Neuronal stem cell (in vitro differentiated cells): Measurements from ENCODE around the gene RPS14.

Source experiments
- DNase-seq: peaks from one replicate; pipeline ENCODE4 v3.0.0-alpha.2; 2013; ENCODE audit warnings: low spot score
- H2AFZ ChIP-seq: one replicate; pipeline ENCODE4 v1.6.1; 2013; ENCODE audit warnings: mild to moderate bottlenecking, low read length, inconsistent platforms
- H2AK5ac ChIP-seq: 2 replicates; pipeline ENCODE4 v1.6.1; 2013; ENCODE audit warnings: low read depth, mild to moderate bottlenecking, inconsistent platforms, low read length, moderate library complexity, mixed read lengths
- H2BK120ac ChIP-seq: 2 replicates; pipeline ENCODE4 v1.6.1; 2013; ENCODE audit warnings: low read depth, mild to moderate bottlenecking, inconsistent platforms, low read length, moderate library complexity, mixed read lengths
- H2BK12ac ChIP-seq: one replicate; pipeline ENCODE4 v1.6.1; 2013; ENCODE audit warnings: low read length, inconsistent platforms
- H2BK15ac ChIP-seq: 2 replicates; pipeline ENCODE4 v1.6.1; 2013; ENCODE audit warnings: mild to moderate bottlenecking, low read length, inconsistent platforms, mixed read lengths
- H2BK5ac ChIP-seq: one replicate; pipeline ENCODE4 v1.6.1; 2013; ENCODE audit warnings: inconsistent platforms, mild to moderate bottlenecking, low read length, moderate library complexity
- H3K14ac ChIP-seq: one replicate; pipeline ENCODE4 v1.6.1; 2013; ENCODE audit warnings: low read length, inconsistent platforms
- H3K18ac ChIP-seq: 2 replicates; pipeline ENCODE4 v1.6.1; 2013; ENCODE audit warnings: low read length, inconsistent platforms
- H3K23ac ChIP-seq: 2 replicates; pipeline ENCODE4 v1.6.1; 2013; ENCODE audit warnings: low read depth, mild to moderate bottlenecking, mixed read lengths, low read length, inconsistent platforms; ENCODE audit not compliant: poor library complexity
- H3K27ac ChIP-seq: replicated peaks from 3 replicates; pipeline ENCODE4 v1.5.1; 2013; ENCODE audit warnings: low read length, inconsistent platforms
- H3K27me3 ChIP-seq, 3 experiments: 2 replicates each; pipeline ENCODE4 v1.6.1; 2013; ENCODE audit warnings: low read length in 3 of 3, mild to moderate bottlenecking in 2 of 3, inconsistent platforms in 1 of 3, low read depth in 1 of 3, mixed read lengths in 1 of 3, moderate library complexity in 1 of 3; ENCODE audit not compliant: control insufficient read depth in 3 of 3, insufficient read depth in 3 of 3
- H3K36me3 ChIP-seq, 2 donors: replicated peaks in 1 of 2; 2 replicates each; pipeline ENCODE4 v1.6.1; 2013; ENCODE audit warnings: low read length in 2 of 2; ENCODE audit not compliant: control insufficient read depth in 2 of 2, insufficient read depth in 2 of 2
- H3K4ac ChIP-seq: 2 replicates; pipeline ENCODE4 v1.6.1; 2013; ENCODE audit warnings: inconsistent platforms, mild to moderate bottlenecking, low read length, moderate library complexity
- H3K4me1 ChIP-seq, 2 donors: 1 replicate in 1 of 2; 2 replicates in 1 of 2; pipeline ENCODE4 v1.6.1; 2013; ENCODE audit warnings: low read length in 2 of 2, low read depth in 1 of 2; ENCODE audit not compliant: control insufficient read depth in 2 of 2, insufficient read depth in 1 of 2
- H3K4me2 ChIP-seq: one replicate; pipeline ENCODE4 v1.6.1; 2013; ENCODE audit warnings: mild to moderate bottlenecking, low read length, inconsistent platforms; ENCODE audit not compliant: insufficient read depth, poor library complexity, severe bottlenecking
- H3K4me3 ChIP-seq, 2 donors: 2 replicates each; pipeline ENCODE4 v1.5.1; 2013; ENCODE audit warnings: low read length in 2 of 2, mild to moderate bottlenecking in 2 of 2, inconsistent platforms in 1 of 2, moderate library complexity in 1 of 2
- H3K79me1 ChIP-seq: one replicate; pipeline ENCODE4 v1.6.1; 2013; ENCODE audit warnings: low read depth, mild to moderate bottlenecking, inconsistent platforms, low read length, moderate library complexity
- H3K9ac ChIP-seq: one replicate; pipeline ENCODE4 v1.6.1; 2013; ENCODE audit warnings: mild to moderate bottlenecking, low read depth, low read length, inconsistent platforms; ENCODE audit not compliant: poor library complexity
- H3K9me3 ChIP-seq, 2 donors: replicated peaks in 1 of 2; 2 replicates each; pipeline versions ENCODE3 to v1.6.1; 2013; ENCODE audit warnings: low read length in 2 of 2, mild to moderate bottlenecking in 2 of 2, inconsistent platforms in 1 of 2, low read depth in 1 of 2, mixed read lengths in 1 of 2, moderate library complexity in 1 of 2; ENCODE audit not compliant: control insufficient read depth in 2 of 2, insufficient read depth in 1 of 2
- H4K8ac ChIP-seq: one replicate; pipeline ENCODE4 v1.6.1; 2013; ENCODE audit warnings: low read depth, mild to moderate bottlenecking, inconsistent platforms, low read length, moderate library complexity
- H4K91ac ChIP-seq: one replicate; pipeline ENCODE4 v1.6.1; 2013; ENCODE audit warnings: low read length, low read depth, mild to moderate bottlenecking, inconsistent platforms; ENCODE audit not compliant: poor library complexity
- WGBS, 2 donors: extraction: QIAGEN DNeasy Blood & Tissue Kit; methylation state at CpG; one replicate each; pipeline ENCODE4 v1.1.7; 2013; ENCODE audit warnings: missing lambda C conversion rate in 2 of 2, mixed read lengths in 1 of 2; ENCODE audit not compliant: insufficient read length in 2 of 2, insufficient replicate concordance in 1 of 2; ENCODE audit errors: extremely low coverage in 2 of 2; 5-methylcytosine and 5-hydroxymethylcytosine counted together

RPS14 gene

DNA sequence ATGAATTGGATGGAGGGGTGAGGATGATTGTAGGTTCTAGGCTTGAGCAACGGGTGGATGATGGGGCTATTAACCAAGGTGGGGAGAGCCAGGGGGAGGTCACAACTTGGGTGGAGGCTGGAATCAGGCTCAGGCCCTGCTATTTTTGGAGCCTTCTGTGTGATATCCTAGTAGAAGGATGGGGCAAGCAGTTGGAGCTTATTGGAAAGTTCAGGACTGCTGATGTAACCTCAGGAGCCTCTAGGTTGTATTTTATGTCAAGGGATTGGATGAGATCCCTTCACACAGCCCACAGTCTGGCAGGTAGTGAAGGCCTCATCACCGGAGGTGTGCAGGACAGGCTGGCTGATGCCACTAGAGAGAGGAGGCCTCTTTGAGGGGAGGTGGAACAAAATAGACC lies 11.2 kb upstream of the RPS14 start:
- H3K4me3 ChIP-seq: no peak overlapping the region
- no peak overlapping the region for H2BK15ac ChIP-seq
- H3K4me1 ChIP-seq: peaks cover 6 to 14% of the 10 kb centered on the region in 2 donors
- H2AFZ ChIP-seq: peak overlapping the region; percentile 9
- H3K27ac ChIP-seq: no peak overlapping the region
- no peak overlapping the region for H2BK12ac ChIP-seq
- peak overlapping the region; percentile 66 for H2AK5ac ChIP-seq
- no peaks in the 10 kb centered on the region for H3K27me3 ChIP-seq
- no peak overlapping the region for H3K23ac ChIP-seq
- H3K18ac ChIP-seq: no peak overlapping the region
- no peaks in the 10 kb centered on the region for H3K36me3 ChIP-seq
- no peak overlapping the region for H4K91ac ChIP-seq
- no CpG with 5 or more reads among the region's 2 CpGs for WGBS, 2 donors
- H3K9me3 ChIP-seq: no peaks in the 10 kb centered on the region
- H2BK5ac ChIP-seq: peak overlapping the region; percentile 6
- H2BK120ac ChIP-seq: no peak overlapping the region
- peaks cover 2% of the 10 kb centered on the region for H3K79me1 ChIP-seq
- H3K14ac ChIP-seq: no peak overlapping the region
- H3K4ac ChIP-seq: no peak overlapping the region
- no peak for DNase-seq
- peak overlapping the region; percentile 19 for H4K8ac ChIP-seq
- H3K4me2 ChIP-seq: no peak overlapping the region
- no peak overlapping the region for H3K9ac ChIP-seq

DNA sequence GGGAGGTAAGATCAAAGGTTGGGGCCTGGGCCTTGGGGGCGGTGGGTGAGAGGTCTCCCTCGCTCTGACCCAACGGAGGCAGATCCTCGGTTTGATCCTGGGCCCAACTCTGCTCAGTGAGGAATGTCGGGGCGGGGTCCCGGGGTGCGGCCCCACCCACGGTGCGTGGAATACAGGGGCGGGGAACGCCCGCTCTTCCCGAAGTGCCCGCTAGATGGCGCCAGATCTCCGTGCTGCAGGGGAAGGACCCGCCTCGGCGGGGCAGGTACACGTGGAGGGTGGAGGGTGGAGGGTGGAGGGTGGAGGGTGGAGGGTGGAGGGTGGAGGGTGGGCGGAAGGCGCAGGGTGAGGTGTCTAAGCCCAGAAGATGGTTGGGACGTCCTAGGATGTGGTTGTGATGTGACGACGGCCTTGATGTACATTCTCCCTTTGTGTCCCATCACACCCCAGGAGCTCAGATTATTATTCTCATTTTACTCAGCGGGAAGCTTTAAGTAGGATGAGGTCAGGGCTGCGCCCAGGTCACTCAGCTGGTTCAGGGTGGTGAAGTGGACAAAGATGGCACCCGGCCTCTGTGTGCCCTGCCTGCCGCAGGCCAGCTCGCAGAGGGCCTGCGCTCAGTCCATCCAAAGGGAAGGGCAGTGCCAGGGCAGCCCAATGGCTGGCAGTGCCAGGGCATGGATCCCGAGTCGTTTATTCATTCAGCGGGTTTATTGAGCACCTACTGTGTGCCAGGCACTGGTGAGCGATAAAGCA lies 9.4 kb upstream of the RPS14 start:
- H3K4me2 ChIP-seq: peak overlapping the region; percentile 65
- H3K79me1 ChIP-seq: peaks cover 2% of the 10 kb centered on the region
- H3K4me1 ChIP-seq: peaks cover 2 to 12% of the 10 kb centered on the region in 2 donors
- no peak overlapping the region for H2BK15ac ChIP-seq
- no peak overlapping the region for H2BK120ac ChIP-seq
- H3K27me3 ChIP-seq: no peaks in the 10 kb centered on the region
- H2AFZ ChIP-seq: peak overlapping the region; percentile 26
- H3K14ac ChIP-seq: no peak overlapping the region
- WGBS, 2 donors: no CpG with 5 or more reads among the region's 36 CpGs
- H3K4ac ChIP-seq: no peak overlapping the region
- no peaks in the 10 kb centered on the region for H3K36me3 ChIP-seq
- H2BK12ac ChIP-seq: no peak overlapping the region
- no peak overlapping the region for H3K4me3 ChIP-seq
- H3K9ac ChIP-seq: no peak overlapping the region
- no peak overlapping the region for H2BK5ac ChIP-seq
- peak overlapping the region; percentile 69 for H3K23ac ChIP-seq
- peak; percentile 72 for DNase-seq
- no peak overlapping the region for H3K27ac ChIP-seq
- H4K91ac ChIP-seq: no peak overlapping the region
- H3K18ac ChIP-seq: peak overlapping the region; percentile 67
- no peaks in the 10 kb centered on the region for H3K9me3 ChIP-seq
- no peak overlapping the region for H2AK5ac ChIP-seq
- no peak overlapping the region for H4K8ac ChIP-seq

DNA sequence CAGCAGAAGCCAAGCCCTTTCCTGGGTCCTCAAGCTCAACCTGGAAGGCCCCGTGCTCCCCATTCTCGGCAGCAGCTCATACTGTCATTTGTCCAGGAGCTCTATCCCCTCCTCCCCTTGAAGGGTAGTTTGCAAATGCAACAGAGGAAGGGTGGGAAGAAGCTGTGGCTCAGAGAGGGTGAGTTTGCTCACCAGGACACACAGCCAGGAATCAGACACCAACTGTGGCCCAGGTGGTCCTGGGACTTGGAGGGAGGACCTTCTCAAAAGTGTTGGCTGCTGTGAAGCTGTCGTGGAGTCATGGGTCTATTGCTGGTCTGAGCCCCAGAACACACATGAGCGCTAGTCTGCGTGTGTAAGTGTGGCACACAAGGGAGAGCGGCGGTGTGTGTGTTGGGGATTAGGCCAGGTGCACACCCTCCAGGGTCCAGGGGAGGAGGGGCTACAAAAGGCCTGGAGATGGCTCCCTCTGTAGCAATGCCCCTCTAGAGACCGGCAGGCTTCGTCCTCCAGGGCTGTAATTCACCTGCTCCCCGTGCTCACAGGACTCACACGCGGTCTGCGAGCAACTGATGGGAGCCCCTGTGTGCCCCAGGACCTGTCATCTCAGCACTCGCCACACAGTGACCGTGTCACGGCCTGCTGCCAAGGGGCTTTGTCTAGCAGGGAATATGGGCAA lies 8.2 kb upstream of the RPS14 start:
- DNase-seq: no peak
- H2BK15ac ChIP-seq: peak overlapping the region; percentile 90
- WGBS, 2 donors: no CpG with 5 or more reads among the region's 16 CpGs

DNA sequence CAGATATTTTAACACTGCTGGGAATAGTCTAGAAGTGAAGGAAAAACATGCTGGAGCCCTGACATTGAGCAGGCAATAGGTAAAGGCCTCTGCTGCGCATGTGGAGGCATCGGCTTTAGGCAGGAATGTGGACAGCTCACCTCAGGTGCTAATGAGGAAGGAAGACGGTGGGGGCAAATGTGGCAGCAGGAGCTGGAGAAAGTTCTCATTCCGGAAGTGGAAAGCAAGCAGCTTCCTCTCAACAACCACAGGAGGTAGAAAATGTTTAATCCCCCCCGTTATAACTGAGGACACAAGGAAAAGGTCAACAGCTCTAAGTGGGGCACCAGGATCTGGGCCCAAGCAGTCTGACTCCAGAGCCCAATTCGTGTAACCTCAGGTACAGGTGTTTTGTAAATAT lies 7.6 kb upstream of the RPS14 start:
- H2BK15ac ChIP-seq: peak overlapping the region; percentile 90
- no peak overlapping the region for H4K91ac ChIP-seq
- no peak overlapping the region for H3K4me2 ChIP-seq
- H2AFZ ChIP-seq: peak overlapping the region; percentile 30
- no peak overlapping the region for H2BK5ac ChIP-seq
- H3K9me3 ChIP-seq: no peaks in the 10 kb centered on the region
- H3K14ac ChIP-seq: no peak overlapping the region
- no peak overlapping the region for H3K4ac ChIP-seq
- peaks cover 2% of the 10 kb centered on the region for H3K79me1 ChIP-seq
- no peaks in the 10 kb centered on the region for H3K27me3 ChIP-seq
- no peak overlapping the region for H3K9ac ChIP-seq
- no peaks in the 10 kb centered on the region for H3K36me3 ChIP-seq
- H3K4me1 ChIP-seq: peaks cover 2 to 12% of the 10 kb centered on the region in 2 donors
- H4K8ac ChIP-seq: no peak overlapping the region
- H3K18ac ChIP-seq: no peak overlapping the region
- H2BK120ac ChIP-seq: no peak overlapping the region
- H2BK12ac ChIP-seq: no peak overlapping the region
- no peak overlapping the region for H3K27ac ChIP-seq
- DNase-seq: no peak
- no CpG with 5 or more reads among the region's 6 CpGs for WGBS, 2 donors
- H3K23ac ChIP-seq: no peak overlapping the region
- H2AK5ac ChIP-seq: no peak overlapping the region
- H3K4me3 ChIP-seq: no peak overlapping the region

More for the DNA sequence above, 8.2 kb upstream of the RPS14 start:
- Histone ChIP-seq H2BK5ac (no peak overlapping the region), H3K23ac (no peak overlapping the region), H3K4ac (no peak overlapping the region), H3K9ac (no peak overlapping the region), H2AFZ (peak overlapping the region; percentile 30), H3K4me1 (peaks cover 2 to 12% of the 10 kb centered on the region in 2 donors), H2BK120ac (no peak overlapping the region), H3K79me1 (peaks cover 2% of the 10 kb centered on the region), H4K91ac (peak overlapping the region; percentile 2), H2AK5ac (peak overlapping the region; percentile 85), H3K27me3 (no peaks in the 10 kb centered on the region), H3K18ac (no peak overlapping the region), H2BK12ac (peak overlapping the region; percentile 75), H3K14ac (no peak overlapping the region), H3K9me3 (no peaks in the 10 kb centered on the region), H3K4me3 (no peak overlapping the region), H3K4me2 (no peak overlapping the region), H4K8ac (peak overlapping the region; percentile 78), H3K27ac (no peak overlapping the region), H3K36me3 (no peaks in the 10 kb centered on the region)
